ENCODE measurements around the gene NRG3. TPM values are rescaled to one million over a fixed set of nuclear protein-coding genes. Genes with fewer than 3 reads are reported as not detected.
"Not testable (repeated sequence)": the region's sequence is repeated elsewhere in the genome, so short reads cannot be mapped to it uniquely, and the experiment has no call there.

Gene NRG3
- total RNA-seq, 1 experiment from 2014 or later, result 0.08 TPM

DNA sequence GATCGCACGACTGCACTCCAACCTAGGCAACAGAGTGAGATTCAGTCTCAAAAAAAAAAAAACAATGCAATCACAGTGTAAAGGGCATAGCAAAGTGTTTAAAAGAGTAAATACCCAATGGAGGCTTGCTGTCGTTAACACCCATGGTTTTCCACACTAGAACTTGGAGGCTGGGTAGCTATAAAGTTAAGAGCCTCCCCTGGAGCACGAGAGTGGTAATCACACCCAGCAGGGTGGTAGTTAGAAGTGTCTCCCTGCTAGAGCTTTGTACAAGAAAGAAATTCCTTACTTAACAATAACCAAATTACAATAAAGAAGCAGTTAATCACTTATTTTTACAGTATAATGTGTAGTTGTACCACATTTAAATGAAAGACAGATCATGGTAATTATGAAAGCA, 1078.9 kb downstream of the NRG3 start:
- DNase-seq (ENCODE audit: low read depth, low spot score) (no peak), ATAC-seq (no peak)
- intact Hi-C loops (cut with micrococcal nuclease; ENCODE audit: unreplicated experiment) (no loop called here), in situ Hi-C loops (cut with HindIII; ENCODE audit: low pct_unique_long_range_greater_than_20kb, low sequenced_read_pairs) (no loop called here)
- Histone ChIP-seq H3K4me3 (ENCODE audit: low read depth in 2 of 2, low read length in 2 of 2) (no peak overlapping the region), H3K4me1 (ENCODE audit: control insufficient read depth, insufficient read depth, low read length) (no peaks in the 10 kb centered on the region), H3K9me3 (ENCODE audit: control insufficient read depth, insufficient read depth, low read depth, low read length) (no peaks in the 10 kb centered on the region), H3K27me3 (ENCODE audit: control insufficient read depth, insufficient read depth, low read length) (no peaks in the 10 kb centered on the region), H3K36me3 (ENCODE audit: control insufficient read depth, insufficient read depth, low read length) (no peaks in the 10 kb centered on the region), H3K27ac (ENCODE audit: low read length) (no peak overlapping the region)
- no peak for TF ChIP-seq POLR2AphosphoS5 (IDR thresholded peaks at IDR 0.05; ENCODE audit: low read depth, low read length)
- no peak for TF ChIP-seq SIN3A (IDR thresholded peaks at IDR 0.05; ENCODE audit: borderline replicate concordance, insufficient read depth, low read depth, low read length)
- no peak for TF ChIP-seq TCF7L2 (IDR thresholded peaks at IDR 0.05; ENCODE audit: low read depth, low read length)
- TF ChIP-seq, protein P1, sequence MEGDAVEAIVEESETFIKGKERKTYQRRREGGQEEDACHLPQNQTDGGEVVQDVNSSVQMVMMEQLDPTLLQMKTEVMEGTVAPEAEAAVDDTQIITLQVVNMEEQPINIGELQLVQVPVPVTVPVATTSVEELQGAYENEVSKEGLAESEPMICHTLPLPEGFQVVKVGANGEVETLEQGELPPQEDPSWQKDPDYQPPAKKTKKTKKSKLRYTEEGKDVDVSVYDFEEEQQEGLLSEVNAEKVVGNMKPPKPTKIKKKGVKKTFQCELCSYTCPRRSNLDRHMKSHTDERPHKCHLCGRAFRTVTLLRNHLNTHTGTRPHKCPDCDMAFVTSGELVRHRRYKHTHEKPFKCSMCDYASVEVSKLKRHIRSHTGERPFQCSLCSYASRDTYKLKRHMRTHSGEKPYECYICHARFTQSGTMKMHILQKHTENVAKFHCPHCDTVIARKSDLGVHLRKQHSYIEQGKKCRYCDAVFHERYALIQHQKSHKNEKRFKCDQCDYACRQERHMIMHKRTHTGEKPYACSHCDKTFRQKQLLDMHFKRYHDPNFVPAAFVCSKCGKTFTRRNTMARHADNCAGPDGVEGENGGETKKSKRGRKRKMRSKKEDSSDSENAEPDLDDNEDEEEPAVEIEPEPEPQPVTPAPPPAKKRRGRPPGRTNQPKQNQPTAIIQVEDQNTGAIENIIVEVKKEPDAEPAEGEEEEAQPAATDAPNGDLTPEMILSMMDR (IDR thresholded peaks at IDR 0.05), result no peak
- TF ChIP-seq, protein P2, sequence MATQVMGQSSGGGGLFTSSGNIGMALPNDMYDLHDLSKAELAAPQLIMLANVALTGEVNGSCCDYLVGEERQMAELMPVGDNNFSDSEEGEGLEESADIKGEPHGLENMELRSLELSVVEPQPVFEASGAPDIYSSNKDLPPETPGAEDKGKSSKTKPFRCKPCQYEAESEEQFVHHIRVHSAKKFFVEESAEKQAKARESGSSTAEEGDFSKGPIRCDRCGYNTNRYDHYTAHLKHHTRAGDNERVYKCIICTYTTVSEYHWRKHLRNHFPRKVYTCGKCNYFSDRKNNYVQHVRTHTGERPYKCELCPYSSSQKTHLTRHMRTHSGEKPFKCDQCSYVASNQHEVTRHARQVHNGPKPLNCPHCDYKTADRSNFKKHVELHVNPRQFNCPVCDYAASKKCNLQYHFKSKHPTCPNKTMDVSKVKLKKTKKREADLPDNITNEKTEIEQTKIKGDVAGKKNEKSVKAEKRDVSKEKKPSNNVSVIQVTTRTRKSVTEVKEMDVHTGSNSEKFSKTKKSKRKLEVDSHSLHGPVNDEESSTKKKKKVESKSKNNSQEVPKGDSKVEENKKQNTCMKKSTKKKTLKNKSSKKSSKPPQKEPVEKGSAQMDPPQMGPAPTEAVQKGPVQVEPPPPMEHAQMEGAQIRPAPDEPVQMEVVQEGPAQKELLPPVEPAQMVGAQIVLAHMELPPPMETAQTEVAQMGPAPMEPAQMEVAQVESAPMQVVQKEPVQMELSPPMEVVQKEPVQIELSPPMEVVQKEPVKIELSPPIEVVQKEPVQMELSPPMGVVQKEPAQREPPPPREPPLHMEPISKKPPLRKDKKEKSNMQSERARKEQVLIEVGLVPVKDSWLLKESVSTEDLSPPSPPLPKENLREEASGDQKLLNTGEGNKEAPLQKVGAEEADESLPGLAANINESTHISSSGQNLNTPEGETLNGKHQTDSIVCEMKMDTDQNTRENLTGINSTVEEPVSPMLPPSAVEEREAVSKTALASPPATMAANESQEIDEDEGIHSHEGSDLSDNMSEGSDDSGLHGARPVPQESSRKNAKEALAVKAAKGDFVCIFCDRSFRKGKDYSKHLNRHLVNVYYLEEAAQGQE (IDR thresholded peaks at IDR 0.05; ENCODE audit: insufficient read depth in 1 of 2, low read depth in 2 of 2, low read length in 1 of 2), result no peak
- ChIA-PET POLR2A (no interaction called here), CTCF (interaction anchor here (0.6 kb wide), 1 partner anchor 1287 kb away, joined by 3 read pairs; no protein-coding TSS in a partner anchor)
- no TSS peak for BruUV-seq (replicated peaks)

DNA sequence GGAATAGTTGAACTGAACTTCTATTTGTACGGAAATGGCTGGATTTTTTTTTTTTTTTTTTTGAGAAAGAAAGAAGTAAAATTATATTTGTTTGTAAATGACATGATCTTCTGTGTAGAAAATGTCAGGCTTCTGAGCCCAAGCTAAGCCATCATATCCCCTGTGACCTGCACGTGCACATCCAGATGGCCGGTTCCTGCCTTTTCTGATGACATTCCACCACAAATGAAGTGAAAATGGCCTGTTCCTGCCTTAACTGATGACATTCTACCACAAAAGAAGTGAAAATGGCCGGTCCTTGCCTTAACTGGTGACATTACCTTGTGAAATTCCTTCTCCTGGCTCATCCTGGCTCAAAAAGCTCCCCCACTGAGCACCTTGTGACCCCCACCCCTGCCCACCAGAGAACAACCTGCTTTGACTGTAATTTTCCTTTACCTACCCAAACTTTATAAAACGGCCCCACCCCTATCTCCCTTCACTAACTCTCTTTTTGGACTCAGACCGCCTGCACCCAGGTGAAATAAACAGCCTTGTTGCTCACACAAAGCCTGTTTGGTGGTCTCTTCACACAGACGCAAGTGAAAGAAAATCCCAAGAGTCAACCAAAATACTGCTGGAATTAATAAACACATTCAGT, 1085.5 kb downstream of the NRG3 start:
- POLR2A ChIA-PET; H3K27me3 ChIP-seq (ENCODE audit: control insufficient read depth, insufficient read depth, low read length); H3K9me3 ChIP-seq (ENCODE audit: control insufficient read depth, insufficient read depth, low read depth, low read length); intact Hi-C loops (cut with micrococcal nuclease; ENCODE audit: unreplicated experiment); in situ Hi-C loops (cut with HindIII; ENCODE audit: low pct_unique_long_range_greater_than_20kb, low sequenced_read_pairs); ATAC-seq; H3K4me3 ChIP-seq (ENCODE audit: low read depth in 2 of 2, low read length in 2 of 2); H3K27ac ChIP-seq (ENCODE audit: low read length); H3K36me3 ChIP-seq (ENCODE audit: control insufficient read depth, insufficient read depth, low read length); BruUV-seq (replicated peaks); CTCF ChIA-PET; DNase-seq (ENCODE audit: low read depth, low spot score); H3K4me1 ChIP-seq (ENCODE audit: control insufficient read depth, insufficient read depth, low read length): not testable (repeated sequence)

DNA sequence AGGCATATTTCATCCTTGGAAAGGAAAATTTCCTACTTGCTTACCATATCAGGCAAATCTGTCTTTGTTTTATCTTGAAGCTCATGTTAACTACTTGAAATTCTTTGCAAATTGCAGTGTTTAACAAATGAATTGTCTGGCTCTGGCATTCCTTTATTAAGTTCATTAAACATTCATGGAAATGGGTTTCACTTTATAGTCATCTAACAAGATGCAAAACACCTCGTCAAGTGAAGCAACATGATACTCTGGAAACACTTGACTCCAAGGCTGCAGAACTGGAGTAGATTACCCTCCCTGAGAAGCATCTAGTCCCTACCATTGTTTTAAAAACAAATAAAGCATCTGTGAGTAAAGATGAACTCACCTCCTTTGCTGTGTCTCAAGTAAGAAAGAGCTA, 1086.9 kb downstream of the NRG3 start:
- ChIA-PET POLR2A (no interaction called here), CTCF (no interaction called here)
- H3K27ac ChIP-seq (ENCODE audit: low read length), result no peak overlapping the region
- TF ChIP-seq, protein P2 (IDR thresholded peaks at IDR 0.05; ENCODE audit: insufficient read depth in 1 of 2, low read depth in 2 of 2, low read length in 1 of 2), result no peak
- TF ChIP-seq TCF7L2 (IDR thresholded peaks at IDR 0.05; ENCODE audit: low read depth, low read length), result no peak
- no peak for TF ChIP-seq SIN3A (IDR thresholded peaks at IDR 0.05; ENCODE audit: borderline replicate concordance, insufficient read depth, low read depth, low read length)
- TF ChIP-seq, protein P1 (IDR thresholded peaks at IDR 0.05), result no peak
- TF ChIP-seq POLR2AphosphoS5 (IDR thresholded peaks at IDR 0.05; ENCODE audit: low read depth, low read length), result no peak
- in situ Hi-C loops (cut with HindIII; ENCODE audit: low pct_unique_long_range_greater_than_20kb, low sequenced_read_pairs) (no loop called here), intact Hi-C loops (cut with micrococcal nuclease; ENCODE audit: unreplicated experiment) (no loop called here)
- H3K4me3 ChIP-seq (ENCODE audit: low read depth in 2 of 2, low read length in 2 of 2), result no peak overlapping the region
- no peaks in the 10 kb centered on the region for H3K27me3 ChIP-seq (ENCODE audit: control insufficient read depth, insufficient read depth, low read length)
- no peaks in the 10 kb centered on the region for H3K4me1 ChIP-seq (ENCODE audit: control insufficient read depth, insufficient read depth, low read length)
- H3K36me3 ChIP-seq (ENCODE audit: control insufficient read depth, insufficient read depth, low read length), result no peaks in the 10 kb centered on the region
- ATAC-seq (no peak), DNase-seq (ENCODE audit: low read depth, low spot score) (no peak)
- no TSS peak for BruUV-seq (replicated peaks)
- no peaks in the 10 kb centered on the region for H3K9me3 ChIP-seq (ENCODE audit: control insufficient read depth, insufficient read depth, low read depth, low read length)

Measured in Panc1 (cell line).